GM18909 (cell line): ENCODE results near the gene KRT222.
A peak's percentile ranks its signal among the peaks of the same experiment; 100 is the strongest.

Experiments used
- ATAC-seq: cut with Tn5 transposase; IDR thresholded peaks from one replicate; pipeline ENCODE4 v1.9.1; 2021; ENCODE audit warnings: mild to moderate bottlenecking; ENCODE audit not compliant: unreplicated experiment, poor library complexity

Gene KRT222

GRCh38 chr17:40616592-40616991, 48.4 kb downstream of the KRT222 start:
- no peak for ATAC-seq

GRCh38 chr17:40615841-40616476, 49.0 kb downstream of the KRT222 start:
- ATAC-seq: no peak

GRCh38 chr17:40615068-40615840, 49.7 kb downstream of the KRT222 start:
- peak; percentile 79 for ATAC-seq

GRCh38 chr17:40614431-40615067, 50.4 kb downstream of the KRT222 start:
- ATAC-seq: no peak

- ATAC-seq: no peak
Measured at GRCh38 chr17:40613467-40614154, 51.4 kb downstream of the KRT222 start.

- ATAC-seq: no peak
Measured at GRCh38 chr17:40612599-40613244, 52.3 kb downstream of the KRT222 start.

- ATAC-seq: no peak
Measured at GRCh38 chr17:40611840-40612474, 53.0 kb downstream of the KRT222 start.

- ATAC-seq: no peak
Measured at GRCh38 chr17:40610359-40610758, 54.6 kb downstream of the KRT222 start.

GRCh38 chr17:40608061-40608581, 56.9 kb downstream of the KRT222 start:
- ATAC-seq: no peak

- no peak for ATAC-seq
Measured at GRCh38 chr17:40607641-40608040, 57.3 kb downstream of the KRT222 start.

- no peak for ATAC-seq
Measured at GRCh38 chr17:40606548-40607353, 58.2 kb downstream of the KRT222 start.

GRCh38 chr17:40605306-40605705, 59.7 kb downstream of the KRT222 start:
- no peak for ATAC-seq
